ENCODE measurements around the gene CKAP5.

CKAP5 gene

GRCh38 chr11:46849631-46850030 is 3.6 kb upstream of the CKAP5 start:
- no peak for TF ChIP-seq CTCF (IDR thresholded peaks at IDR 0.05; ENCODE audit: control insufficient read depth, insufficient read depth, low read depth, low read length, missing control alignments)
- no peak overlapping the region for H3K4me3 ChIP-seq (ENCODE audit: control insufficient read depth, low read depth, low read length)

DNA sequence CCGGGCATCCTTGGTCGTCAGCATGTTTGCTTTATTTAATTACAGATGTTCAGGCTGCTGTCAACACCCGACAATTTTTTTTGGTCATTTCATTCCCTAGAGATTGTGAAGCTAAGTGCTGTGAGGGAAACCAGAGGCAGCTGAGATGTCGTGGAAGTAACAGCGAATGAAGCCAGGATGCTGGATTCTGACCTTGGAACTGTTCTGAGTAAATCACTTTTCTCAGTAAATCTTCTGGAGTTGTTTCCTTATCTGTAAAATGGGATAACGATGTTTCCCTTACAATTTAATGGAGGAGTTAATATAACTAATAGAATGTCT is 390 bp upstream of the CKAP5 start:
- TF ChIP-seq CTCF (IDR thresholded peaks at IDR 0.05; ENCODE audit: control insufficient read depth, insufficient read depth, low read depth, low read length, missing control alignments), result no peak
- peak overlapping the region; percentile 85 for H3K4me3 ChIP-seq (ENCODE audit: control insufficient read depth, low read depth, low read length)
- no peak for DNase-seq (ENCODE audit: low read depth)

More at GRCh38 chr11:46849631-46850030, 3.6 kb upstream of the CKAP5 start:
- no peak for DNase-seq (ENCODE audit: low read depth)

GRCh38 chr11:46845440-46845739 is 690 bp downstream of the CKAP5 start:
- TF ChIP-seq CTCF (IDR thresholded peaks at IDR 0.05; ENCODE audit: control insufficient read depth, insufficient read depth, low read depth, low read length, missing control alignments), result no peak
- DNase-seq (ENCODE audit: low read depth), result no peak
- H3K4me3 ChIP-seq (ENCODE audit: control insufficient read depth, low read depth, low read length), result peak overlapping the region; percentile 85

- no peak for DNase-seq (ENCODE audit: low read depth)
- no peak overlapping the region for H3K4me3 ChIP-seq (ENCODE audit: control insufficient read depth, low read depth, low read length)
- no peak for TF ChIP-seq CTCF (IDR thresholded peaks at IDR 0.05; ENCODE audit: control insufficient read depth, insufficient read depth, low read depth, low read length, missing control alignments)
These were observed 6.0 kb downstream of the CKAP5 start for GRCh38 chr11:46840116-46840515.

- H3K4me3 ChIP-seq (ENCODE audit: control insufficient read depth, low read depth, low read length), result no peak overlapping the region
- TF ChIP-seq CTCF (IDR thresholded peaks at IDR 0.05; ENCODE audit: control insufficient read depth, insufficient read depth, low read depth, low read length, missing control alignments), result no peak
- DNase-seq (ENCODE audit: low read depth), result no peak
These were observed 7.6 kb downstream of the CKAP5 start for GRCh38 chr11:46838501-46838900.

DNA sequence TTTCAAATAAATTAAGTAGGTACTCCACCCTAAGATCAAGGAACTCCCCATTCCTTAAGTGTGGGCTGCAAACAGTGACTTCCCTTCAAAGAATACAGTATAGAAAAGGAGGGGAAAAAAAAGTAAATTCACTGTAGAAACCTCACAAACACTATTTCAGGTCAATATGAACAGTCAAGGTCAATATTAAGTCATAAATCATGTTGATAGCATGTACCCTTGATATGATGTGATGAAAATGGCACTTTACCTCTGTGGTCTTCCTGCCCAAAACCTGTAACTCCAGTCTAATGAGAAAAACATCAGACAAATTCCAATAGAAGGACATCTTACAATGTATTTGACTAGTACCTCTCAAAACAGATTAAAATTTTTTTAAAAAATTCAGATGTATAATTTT is 8.2 kb downstream of the CKAP5 start:
- no peak overlapping the region for H3K4me3 ChIP-seq (ENCODE audit: control insufficient read depth, low read depth, low read length)
- no peak for TF ChIP-seq CTCF (IDR thresholded peaks at IDR 0.05; ENCODE audit: control insufficient read depth, insufficient read depth, low read depth, low read length, missing control alignments)
- DNase-seq (ENCODE audit: low read depth), result no peak

GRCh38 chr11:46836870-46837269 is 9.2 kb downstream of the CKAP5 start:
- H3K4me3 ChIP-seq (ENCODE audit: control insufficient read depth, low read depth, low read length), result no peak overlapping the region
- no peak for TF ChIP-seq CTCF (IDR thresholded peaks at IDR 0.05; ENCODE audit: control insufficient read depth, insufficient read depth, low read depth, low read length, missing control alignments)
- DNase-seq (ENCODE audit: low read depth), result no peak

Data from AG09309 (cell line).